HG02623 (cell line): ENCODE measurements around the gene CGB8.
"Not testable (repeated sequence)": the region's sequence is repeated elsewhere in the genome, so short reads cannot be mapped to it uniquely, and the experiment has no call there.

Source experiments
- ATAC-seq: cut with Tn5 transposase; IDR thresholded peaks from one replicate; pipeline ENCODE4 v1.9.1; 2021; ENCODE audit warnings: moderate library complexity; ENCODE audit not compliant: unreplicated experiment

The CGB8 gene

GRCh38 chr19:49049011-49049410 is at the start of gene CGB8:
Gene CGB8, minus strand, starts transcription at chr19:49049111. Its CDS starts 372 bp downstream, at chr19:49048739.
- not testable (repeated sequence) for ATAC-seq

GRCh38 chr19:49097453-49098288 is 48.8 kb upstream of the CGB8 start:
- ATAC-seq: no peak

- ATAC-seq: no peak
Observed at GRCh38 chr19:49094505-49095482, 45.9 kb upstream of the CGB8 start.

GRCh38 chr19:49092686-49093085 is 43.8 kb upstream of the CGB8 start:
- ATAC-seq: no peak

GRCh38 chr19:49091391-49092038 is 42.6 kb upstream of the CGB8 start:
- ATAC-seq: no peak

GRCh38 chr19:49086296-49086695 is 37.4 kb upstream of the CGB8 start:
- ATAC-seq: no peak

- ATAC-seq: no peak
Observed at GRCh38 chr19:49085868-49086232, 36.9 kb upstream of the CGB8 start.

- peak; percentile 93 for ATAC-seq
Observed at GRCh38 chr19:49085020-49085867, 36.3 kb upstream of the CGB8 start, which contains the start of gene SNRNP70. Gene SNRNP70, plus strand, starts transcription at chr19:49085451. Its CDS starts 964 bp downstream, at chr19:49086415.

- no peak for ATAC-seq
Observed at GRCh38 chr19:49084206-49085019, 35.5 kb upstream of the CGB8 start.

- no peak for ATAC-seq
Observed at GRCh38 chr19:49081273-49081672, 32.4 kb upstream of the CGB8 start.

GRCh38 chr19:49080392-49080791 is 31.5 kb upstream of the CGB8 start:
- no peak for ATAC-seq

GRCh38 chr19:49074869-49075268 is 26.0 kb upstream of the CGB8 start:
- ATAC-seq: not testable (repeated sequence)

- ATAC-seq: no peak
Observed at GRCh38 chr19:49073514-49074378, 24.8 kb upstream of the CGB8 start.

- no peak for ATAC-seq
Observed at GRCh38 chr19:49071860-49072547, 23.1 kb upstream of the CGB8 start.

- ATAC-seq: no peak
Observed at GRCh38 chr19:49070416-49070815, 21.5 kb upstream of the CGB8 start.

GRCh38 chr19:49069026-49069425 is 20.1 kb upstream of the CGB8 start:
- no peak for ATAC-seq

GRCh38 chr19:49067554-49067953 is 18.6 kb upstream of the CGB8 start:
- no peak for ATAC-seq
